ENCODE results near the gene BCAS3.

- no peak for TF ChIP-seq POLR2A (IDR thresholded peaks at IDR 0.05; ENCODE audit: low read length)
- TF ChIP-seq GATA1 (IDR thresholded peaks at IDR 0.05; ENCODE audit: low read depth, low read length) = no peak
Observed at GRCh38 chr17:61412860-61413660, 735.4 kb downstream of the BCAS3 start.

Measured in erythroblast (primary cell).